ENCODE results near the gene CXCL11.
"Not testable (repeated sequence)": the region's sequence is repeated elsewhere in the genome, so short reads cannot be mapped to it uniquely, and the experiment has no call there.

The CXCL11 gene

DNA sequence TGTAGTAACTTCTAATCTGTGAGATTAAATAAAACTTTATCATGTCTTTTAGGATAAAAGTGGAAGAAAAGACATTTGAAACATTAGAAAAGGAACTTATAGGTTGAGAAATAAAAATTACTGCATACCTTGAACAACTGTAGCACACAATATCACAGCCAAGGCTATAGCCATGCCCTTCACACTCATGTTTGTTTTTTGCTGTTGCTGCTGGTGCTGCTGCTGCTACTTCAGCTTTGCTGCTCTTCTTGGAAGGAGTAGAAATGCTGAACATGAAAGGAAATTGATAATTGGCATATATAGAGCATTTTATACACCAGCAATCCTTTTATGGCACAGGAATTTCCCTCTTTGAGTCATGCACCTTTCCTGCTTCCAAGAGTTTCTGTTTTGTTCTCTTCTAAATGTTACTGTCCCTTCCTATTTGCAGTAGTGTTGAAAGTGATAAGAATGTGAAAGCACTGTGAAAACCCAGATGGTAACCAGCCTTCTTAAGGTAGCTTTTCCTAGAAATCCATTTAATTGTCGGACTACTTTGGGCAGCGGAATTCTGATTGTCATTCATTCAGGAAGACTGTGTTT lies at the start of gene CXCL11:
CXCL11 (minus strand) TSS at position 272 of the 582 bp plus-strand sequence; CDS start at position 189, 83 bp downstream.
- no peak for DNase-seq

- DNase-seq: no peak
These were observed 48.7 kb upstream of the CXCL11 start for GRCh38 chr4:76084542-76084941.

GRCh38 chr4:76083386-76083988 lies 47.6 kb upstream of the CXCL11 start:
- DNase-seq: no peak

DNA sequence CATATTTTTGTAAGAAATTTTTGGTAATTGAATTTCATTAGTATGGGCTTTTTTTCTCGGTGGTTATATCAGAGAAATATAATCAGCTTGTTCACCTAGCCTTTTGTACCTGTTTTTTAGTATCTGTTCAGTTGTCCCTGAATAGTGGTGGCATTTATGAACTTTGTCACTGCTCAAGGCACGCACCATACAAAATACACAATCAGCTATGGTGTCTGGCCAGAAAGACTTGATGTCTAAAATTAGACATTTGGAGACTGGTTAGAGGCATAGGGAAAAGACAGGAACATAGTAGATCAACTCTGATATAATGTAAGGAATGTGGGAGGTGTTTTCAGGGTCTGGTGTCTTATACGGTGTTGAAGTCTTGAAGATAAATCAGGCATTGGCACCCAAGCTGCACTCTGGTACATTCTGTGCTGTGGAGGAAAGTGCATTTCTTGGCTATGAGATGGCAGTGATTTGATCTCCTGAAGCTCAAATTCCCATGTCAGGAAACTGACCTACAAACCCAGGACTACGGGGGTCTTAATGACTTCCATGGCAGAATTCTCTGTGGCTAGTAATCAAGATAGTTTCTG lies 42.3 kb upstream of the CXCL11 start:
- DNase-seq: no peak

DNA sequence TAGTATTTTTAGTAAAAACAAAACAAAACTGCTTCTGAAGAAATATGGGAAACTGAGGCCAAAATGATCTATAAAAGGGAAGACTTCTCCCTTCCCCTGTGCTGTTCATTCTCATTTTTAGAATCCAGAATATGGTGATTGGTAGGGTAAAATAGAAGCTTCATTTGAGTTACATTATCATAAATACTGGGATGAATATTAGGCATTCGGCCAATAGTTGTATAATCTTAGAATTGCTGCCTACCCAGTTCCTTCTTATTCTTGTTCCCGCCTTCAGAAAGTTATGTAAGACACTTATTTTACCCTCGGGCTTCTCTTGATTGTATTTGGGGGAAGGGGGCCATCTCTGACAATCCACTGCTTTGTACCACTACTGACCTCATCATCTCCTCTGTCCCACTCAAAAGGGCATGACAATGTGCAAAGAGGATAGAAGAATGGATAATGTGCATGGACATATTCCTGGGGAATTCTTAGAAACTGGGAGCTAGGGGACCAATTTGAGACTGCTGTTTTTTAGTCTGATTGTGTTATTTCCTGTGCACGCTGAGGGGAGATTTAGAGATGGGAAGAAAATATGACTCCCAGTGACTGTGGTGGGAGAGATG lies 39.2 kb upstream of the CXCL11 start:
- DNase-seq: no peak

GRCh38 chr4:76074468-76074867 lies 38.6 kb upstream of the CXCL11 start, which contains the start of gene ART3:
Gene ART3 (plus strand): TSS chr4:76074709. CDS start chr4:76075890, 1,181 bp downstream.
- no peak for DNase-seq

GRCh38 chr4:76072760-76073159 lies 36.9 kb upstream of the CXCL11 start:
- DNase-seq: no peak

GRCh38 chr4:76067652-76068286 lies 31.9 kb upstream of the CXCL11 start:
- no peak for DNase-seq

- no peak for DNase-seq
These were observed 30.7 kb upstream of the CXCL11 start for GRCh38 chr4:76066546-76066945.

- DNase-seq: no peak
These were observed 26.1 kb upstream of the CXCL11 start for GRCh38 chr4:76061982-76062381.

GRCh38 chr4:76061421-76061820 lies 25.6 kb upstream of the CXCL11 start:
- no peak for DNase-seq

DNA sequence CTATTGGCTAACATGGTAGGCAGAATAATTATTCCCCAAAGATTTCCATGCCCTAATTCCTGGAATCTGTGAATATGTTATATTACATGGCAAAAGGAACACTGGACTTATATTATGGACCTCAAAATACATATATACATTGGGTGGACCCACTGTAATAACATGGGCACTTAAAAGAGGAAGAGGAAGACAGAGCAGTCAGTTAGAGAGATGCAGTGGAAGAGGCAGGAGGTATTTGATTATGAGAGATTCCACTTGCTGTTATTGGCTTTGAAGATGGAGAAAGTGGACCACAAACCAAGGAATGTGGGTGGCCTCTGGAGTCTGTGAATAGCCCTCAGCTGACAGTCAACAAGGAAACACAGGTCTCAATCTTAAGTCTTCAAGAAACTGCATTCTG lies 24.6 kb upstream of the CXCL11 start:
- DNase-seq: no peak

DNA sequence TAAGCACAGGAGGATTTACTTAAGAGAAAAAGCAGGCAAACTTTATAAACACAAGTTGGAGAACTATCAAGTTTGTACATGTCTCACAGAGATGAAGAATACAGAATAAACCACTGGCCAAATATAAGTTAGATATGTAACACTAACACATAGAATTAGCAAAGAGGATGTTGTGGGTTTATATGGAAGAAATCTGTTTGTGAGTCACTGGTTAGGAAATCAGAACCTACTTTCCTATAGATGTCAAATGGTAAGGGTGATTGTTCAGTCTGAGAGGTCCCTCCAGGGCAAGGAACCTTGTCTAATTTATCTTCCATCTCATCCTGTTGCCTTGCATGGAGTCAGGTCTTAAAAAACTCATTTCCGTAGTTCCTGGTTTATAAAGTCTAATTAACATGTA lies 23.9 kb upstream of the CXCL11 start:
- no peak for DNase-seq

- no peak for DNase-seq
These were observed 23.1 kb upstream of the CXCL11 start for GRCh38 chr4:76058888-76059426.

DNA sequence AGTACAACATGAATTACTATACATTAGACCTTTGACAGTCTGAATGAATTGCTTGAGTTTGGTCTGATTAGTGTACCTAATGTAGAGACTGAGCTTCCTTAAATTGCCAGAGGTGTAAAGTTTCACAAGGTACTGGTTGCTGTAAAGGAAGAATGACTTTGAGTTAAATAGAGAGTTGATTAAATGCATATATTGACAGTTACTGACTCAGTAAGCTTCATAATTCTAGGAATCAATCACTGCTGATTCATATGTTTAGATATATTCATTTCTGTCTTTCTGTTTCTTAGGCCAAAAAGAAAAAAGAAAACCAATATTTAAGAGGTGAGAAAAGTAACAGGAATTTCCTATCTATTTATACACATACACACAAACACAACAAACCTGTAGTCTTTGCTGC lies 22.4 kb upstream of the CXCL11 start:
- no peak for DNase-seq

DNA sequence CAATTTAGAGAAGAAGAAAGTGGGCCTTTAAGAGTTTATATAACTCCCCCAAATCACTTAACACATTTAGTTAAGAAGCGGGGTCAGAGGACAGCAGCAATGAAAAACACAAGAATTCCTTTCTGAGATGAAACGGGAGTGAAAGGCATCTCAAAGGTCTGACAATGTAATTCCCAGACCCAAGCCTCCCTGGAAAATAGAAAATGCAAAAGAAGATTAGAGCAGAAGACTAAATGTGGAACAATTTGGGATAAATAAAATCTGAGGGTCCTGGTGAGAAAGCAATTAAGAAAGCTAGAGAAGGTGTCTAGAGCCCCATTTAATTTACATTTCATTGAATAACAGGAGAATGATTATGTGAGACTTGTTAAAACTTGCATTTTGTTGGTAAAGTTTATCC lies 19.6 kb upstream of the CXCL11 start:
- no peak for DNase-seq

GRCh38 chr4:76055016-76055415 lies 19.1 kb upstream of the CXCL11 start:
- no peak for DNase-seq

- no peak for DNase-seq
These were observed 17.9 kb upstream of the CXCL11 start for GRCh38 chr4:76053730-76054129.

GRCh38 chr4:76050560-76051050 lies 14.7 kb upstream of the CXCL11 start:
- not testable (repeated sequence) for DNase-seq

GRCh38 chr4:76049860-76050416 lies 14.1 kb upstream of the CXCL11 start:
- DNase-seq: not testable (repeated sequence)

DNA sequence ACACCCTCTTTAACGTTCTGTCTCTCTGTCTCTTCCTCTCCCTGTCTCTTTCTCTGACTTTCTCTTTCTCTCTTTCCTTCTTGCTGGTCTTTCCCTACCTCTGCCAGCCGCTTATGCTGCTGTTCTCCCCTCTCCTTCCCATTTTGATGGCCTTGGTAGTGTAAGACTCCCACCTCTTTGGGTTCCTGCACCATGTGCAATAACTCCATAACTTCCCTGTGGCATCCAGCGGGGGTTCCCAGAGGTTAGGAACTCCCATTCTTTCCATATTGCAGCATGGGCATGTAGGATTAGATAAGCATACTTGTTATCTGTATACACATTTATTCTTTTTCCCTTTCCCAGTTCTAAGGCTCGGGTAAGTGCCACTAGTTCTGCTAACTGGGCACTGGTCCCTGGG lies 8.8 kb upstream of the CXCL11 start:
- DNase-seq: not testable (repeated sequence)

DNA sequence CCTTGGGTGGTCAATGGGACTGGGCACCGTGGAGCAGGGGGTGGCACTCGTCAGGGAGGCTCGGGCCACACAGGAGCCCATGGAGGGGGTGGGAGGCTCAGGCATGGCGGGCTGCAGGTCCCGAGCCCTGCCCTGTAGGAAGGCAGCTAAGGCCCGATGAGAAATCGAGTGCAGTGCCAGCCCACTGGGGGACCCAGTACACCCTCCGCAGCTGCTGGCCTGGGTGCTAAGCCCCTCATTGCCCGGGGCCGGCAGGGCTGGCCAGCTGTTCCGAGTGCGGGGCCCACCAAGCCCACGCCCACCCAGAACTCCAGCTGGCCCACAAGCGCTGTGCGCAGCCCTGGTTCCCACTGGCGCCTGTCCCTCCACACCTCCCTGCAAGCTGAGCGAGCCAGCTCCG lies 7.4 kb upstream of the CXCL11 start:
- DNase-seq: not testable (repeated sequence)

All from cortex of kidney (tissue), 1 donor.